Hepatocyte (in vitro differentiated cells): Measurements from ENCODE around the gene TCOF1. TPM values are rescaled to one million over a fixed set of nuclear protein-coding genes. Genes with fewer than 3 reads are reported as not detected.

ENCODE experiments used
- DNase-seq: peaks from one replicate; pipeline ENCODE4 v3.0.0-alpha.2; 2016; ENCODE audit warnings: low spot score
- H2AFZ ChIP-seq: fragments of 200-600 bp; sonication (generic); 2 replicates; pipeline ENCODE4 v1.6.0; 2016; ENCODE audit warnings: antibody characterized with exemption, mild to moderate bottlenecking
- H3K27ac ChIP-seq: fragments of 200-600 bp; sonication (generic); 2 replicates; pipeline ENCODE4 v1.5.1; 2016; ENCODE audit warnings: mild to moderate bottlenecking
- H3K27me3 ChIP-seq: fragments of 200-600 bp; sonication (generic); 2 replicates; pipeline ENCODE4 v1.6.1; 2016
- H3K36me3 ChIP-seq: fragments of 200-600 bp; sonication (generic); replicated peaks from 2 replicates; pipeline ENCODE4 v1.5.1; 2016; ENCODE audit warnings: low read depth; ENCODE audit not compliant: insufficient read depth
- H3K4me1 ChIP-seq: fragments of 200-600 bp; sonication (generic); 2 replicates; pipeline ENCODE4 v1.5.1; 2016; ENCODE audit warnings: mild to moderate bottlenecking, moderate library complexity; ENCODE audit not compliant: insufficient read depth
- H3K4me2 ChIP-seq: fragments of 200-600 bp; sonication (generic); 2 replicates; pipeline ENCODE4 v1.6.0; 2016
- H3K4me3 ChIP-seq: fragments of 200-600 bp; sonication (generic); 2 replicates; pipeline ENCODE4 v1.5.1; 2016; ENCODE audit warnings: mild to moderate bottlenecking
- H3K79me2 ChIP-seq: fragments of 200-600 bp; sonication (generic); 2 replicates; pipeline ENCODE4 v1.6.0; 2017; ENCODE audit warnings: mild to moderate bottlenecking
- H3K9me2 ChIP-seq: fragments of 200-600 bp; sonication (generic); replicated peaks from 2 replicates; pipeline ENCODE4 v1.6.0; 2017; ENCODE audit warnings: mild to moderate bottlenecking; ENCODE audit not compliant: insufficient read depth
- H3K9me3 ChIP-seq: fragments of 200-600 bp; sonication (generic); 2 replicates; pipeline ENCODE4 v1.5.1; 2016; ENCODE audit warnings: low read depth, mild to moderate bottlenecking
- H4K20me1 ChIP-seq: fragments of 200-600 bp; sonication (generic); 2 replicates; pipeline ENCODE4 v1.6.0; 2016; ENCODE audit warnings: mild to moderate bottlenecking; ENCODE audit not compliant: insufficient read depth, poor library complexity, severe bottlenecking
- CTCF ChIP-seq: fragments of 200-600 bp; sonication (generic); IDR thresholded peaks from 2 replicates; pipeline ENCODE4 v1.5.1; 2016; ENCODE audit warnings: antibody characterized with exemption, mild to moderate bottlenecking; ENCODE audit not compliant: poor library complexity
- EZH2 ChIP-seq: fragments of 200-600 bp; sonication (generic); IDR thresholded peaks from 2 replicates; pipeline ENCODE4 v1.6.1; 2016; ENCODE audit warnings: antibody characterized with exemption, mild to moderate bottlenecking, borderline replicate concordance
- EZH2phosphoT487 ChIP-seq: fragments of 200-600 bp; sonication (generic); IDR thresholded peaks from one replicate; pipeline ENCODE4 v1.6.1; 2018; ENCODE audit warnings: antibody characterized with exemption, mild to moderate bottlenecking, low read depth, moderate library complexity; ENCODE audit not compliant: unreplicated experiment, severe bottlenecking
- WGBS: methylation state at CpG from one replicate; pipeline ENCODE4 v1.1.6; 2016; ENCODE audit warnings: low lambda C conversion rate; ENCODE audit errors: missing lambda C conversion rate; 5-methylcytosine and 5-hydroxymethylcytosine counted together
- polyA plus RNA-seq: library from polyadenylated mRNA; unstranded; fragments of >200 nt; fragmentation: Nextera tagmentation; extraction: Ambion mirVana; gene quantifications from 2 replicates; pipeline ENCODE4 v1.2.1, GENCODE V29; 2016
- total RNA-seq: library from RNA; depleted of rRNA; stranded (reverse); fragments of >200 nt; gene quantifications from 2 replicates; pipeline ENCODE4 v1.2.3, GENCODE V29; 2014

TCOF1 gene
- total and polyA plus RNA-seq, 2 experiments from 2014 or later = 19.9 to 24.0 TPM

GRCh38 chr5:150401076-150401375, 43.5 kb downstream of the TCOF1 start:
- DNase-seq = no peak
- H3K9me2 ChIP-seq = no peaks in the 10 kb centered on the region
- WGBS = 65% methylated on average over 3 of the region's 3 CpGs
- no peak overlapping the region for H3K27ac ChIP-seq
- H3K4me2 ChIP-seq = no peak overlapping the region
- no peak overlapping the region for H3K4me3 ChIP-seq
- no peaks in the 10 kb centered on the region for H4K20me1 ChIP-seq
- H3K4me1 ChIP-seq = no peaks in the 10 kb centered on the region
- no peaks in the 10 kb centered on the region for H3K9me3 ChIP-seq
- no peak overlapping the region for H2AFZ ChIP-seq
- TF ChIP-seq CTCF = no peak
- TF ChIP-seq EZH2phosphoT487 = no peak
- TF ChIP-seq EZH2 = no peak
- no peaks in the 10 kb centered on the region for H3K27me3 ChIP-seq
- H3K79me2 ChIP-seq = no peaks in the 10 kb centered on the region
- H3K36me3 ChIP-seq = no peaks in the 10 kb centered on the region

GRCh38 chr5:150401376-150402228, 44.1 kb downstream of the TCOF1 start:
- no peak overlapping the region for H2AFZ ChIP-seq
- no peaks in the 10 kb centered on the region for H3K27me3 ChIP-seq
- 87% methylated on average over 10 of the region's 11 CpGs for WGBS
- H3K4me1 ChIP-seq = no peaks in the 10 kb centered on the region
- DNase-seq = no peak
- TF ChIP-seq CTCF (no peak), EZH2phosphoT487 (no peak), EZH2 (no peak)
- no peaks in the 10 kb centered on the region for H4K20me1 ChIP-seq
- H3K79me2 ChIP-seq = no peaks in the 10 kb centered on the region
- H3K4me3 ChIP-seq = no peak overlapping the region
- H3K4me2 ChIP-seq = no peak overlapping the region
- H3K9me2 ChIP-seq = no peaks in the 10 kb centered on the region
- H3K36me3 ChIP-seq = no peaks in the 10 kb centered on the region
- no peaks in the 10 kb centered on the region for H3K9me3 ChIP-seq
- H3K27ac ChIP-seq = no peak overlapping the region

GRCh38 chr5:150402229-150402773, 44.8 kb downstream of the TCOF1 start:
- TF ChIP-seq CTCF = no peak
- no peak for TF ChIP-seq EZH2
- TF ChIP-seq EZH2phosphoT487 = no peak
- H3K36me3 ChIP-seq = no peaks in the 10 kb centered on the region

More at GRCh38 chr5:150402229-150402773, 44.8 kb downstream of the TCOF1 start:
- Histone ChIP-seq H3K4me1 (no peaks in the 10 kb centered on the region), H3K9me2 (no peaks in the 10 kb centered on the region), H3K4me2 (no peak overlapping the region), H3K27ac (no peak overlapping the region), H4K20me1 (no peaks in the 10 kb centered on the region), H3K27me3 (no peaks in the 10 kb centered on the region), H3K4me3 (no peak overlapping the region), H2AFZ (no peak overlapping the region), H3K9me3 (no peaks in the 10 kb centered on the region), H3K79me2 (no peaks in the 10 kb centered on the region)
- no peak for DNase-seq
- WGBS = 86% methylated on average over 4 of the region's 4 CpGs
